ENCODE measurements around the gene STX1A. TPM values are rescaled to one million over a fixed set of nuclear protein-coding genes. Genes with fewer than 3 reads are reported as not detected.

Gene STX1A
- total RNA-seq, 1 donor from 2014 or later: 19.3 TPM

DNA sequence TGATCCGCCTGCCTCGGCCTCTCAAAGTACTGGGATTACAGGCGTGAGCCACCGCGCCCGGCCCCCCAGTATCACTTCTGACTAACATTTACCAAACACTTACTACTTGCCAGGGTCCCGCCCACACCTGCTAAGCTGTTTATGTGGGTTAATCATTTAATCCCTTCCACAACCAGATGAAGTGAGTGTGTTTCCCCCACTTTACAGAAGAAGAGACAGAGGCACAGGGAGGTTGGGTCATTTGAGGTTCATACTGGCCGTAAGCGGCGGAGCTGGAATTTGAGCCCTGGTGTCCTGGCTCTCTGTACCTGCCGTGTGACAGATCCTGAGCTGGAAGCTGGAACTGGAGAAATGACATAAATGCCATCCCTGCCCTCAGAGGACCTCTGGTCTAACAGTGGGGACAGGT lies 66.9 kb downstream of the STX1A start:
- no peak for DNase-seq (ENCODE audit: low read depth)

DNA sequence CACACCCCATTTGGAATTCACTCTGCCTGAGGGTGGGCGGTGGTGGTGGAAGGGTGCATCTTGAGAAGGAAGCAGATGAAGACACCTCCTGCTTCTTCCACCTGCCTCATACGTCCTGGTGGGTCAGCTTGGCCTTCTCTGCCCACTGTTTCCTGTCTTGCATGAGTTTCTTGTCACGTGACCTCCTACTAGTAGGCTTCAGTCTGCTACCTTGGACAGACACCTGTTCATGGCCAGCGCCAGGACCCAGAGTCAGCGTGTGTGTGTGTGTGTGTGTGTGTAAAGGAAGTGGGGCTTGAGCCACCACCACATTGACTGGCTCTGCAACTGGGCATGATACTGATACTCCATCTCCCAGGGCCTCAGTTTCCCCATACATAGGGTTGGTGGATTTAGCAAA lies 68.9 kb downstream of the STX1A start:
- no peak for DNase-seq (ENCODE audit: low read depth)

DNA sequence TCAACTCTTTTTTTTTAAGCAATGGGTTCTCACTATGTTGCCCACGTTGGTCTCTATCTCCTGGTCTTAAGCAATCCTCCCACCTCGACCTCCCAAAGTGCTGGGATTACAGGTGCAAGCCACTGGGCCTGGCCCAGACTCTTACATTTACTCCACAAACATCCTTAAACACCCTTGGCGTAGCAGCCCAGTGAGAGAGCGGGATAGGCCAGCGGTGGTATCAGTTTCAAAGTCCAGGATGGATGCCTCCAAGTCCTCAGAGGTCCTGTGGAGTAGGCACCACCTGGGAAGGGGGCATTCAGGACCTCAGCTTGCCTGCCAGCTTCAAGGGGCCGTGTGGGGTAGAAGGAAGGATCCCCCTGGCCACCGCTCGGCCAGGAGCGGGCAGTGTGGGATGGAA lies 69.9 kb downstream of the STX1A start:
- DNase-seq (ENCODE audit: low read depth): no peak

MicroRNA genes within 50 kb of the gene (microRNA counts, 767-probe panel; counts per million panel counts)
- microRNA hsa-miR-4284: not detected

Small RNA genes within 50 kb of the gene (microRNA-seq; reads per million reads assigned to microRNA genes)
- gene MIR4284: not detected

Other genes starting within 250 kb of the STX1A start
- 70.0 and 76.7 TPM in 2 replicates for gene BAZ1B, start 197.4 kb downstream of the STX1A start, total RNA-seq
- 69.4 and 83.5 TPM in 2 replicates for gene BCL7B, start 162.0 kb downstream of the STX1A start, total RNA-seq
- 80.7 and 82.0 TPM in 2 replicates for gene TBL2, start 141.1 kb downstream of the STX1A start, total RNA-seq
- 10.6 and 18.6 TPM in 2 replicates for gene MLXIPL, start 95.1 kb downstream of the STX1A start, total RNA-seq
- gene VPS37D, start 51.8 kb downstream of the STX1A start, total RNA-seq: 5.7 and 6.1 TPM in 2 replicates
- 4.9 and 6.1 TPM in 2 replicates for gene DNAJC30, start 36.2 kb downstream of the STX1A start, total RNA-seq
- gene BUD23, start 36.1 kb downstream of the STX1A start, total RNA-seq: 79.6 and 81.0 TPM in 2 replicates
- gene ABHD11, start 19.1 kb upstream of the STX1A start, total RNA-seq: 11.7 and 16.4 TPM in 2 replicates
- gene CLDN3, start 50.6 kb upstream of the STX1A start, total RNA-seq: not detected in 2 replicates
- not detected in 2 replicates for gene CLDN4, start 111.3 kb upstream of the STX1A start, total RNA-seq
- 1.3 and 4.0 TPM in 2 replicates for gene METTL27, start 122.8 kb upstream of the STX1A start, total RNA-seq
- gene TMEM270, start 141.5 kb upstream of the STX1A start, total RNA-seq: not detected in 2 replicates